Measurements from ENCODE around the gene MAB21L1.

Gene MAB21L1

GRCh38 chr13:35449821-35450220 lies 26.7 kb downstream of the MAB21L1 start:
- no peak overlapping the region for H3K4me3 ChIP-seq (ENCODE audit: low read depth, low read length)

GRCh38 chr13:35448465-35448864 lies 28.0 kb downstream of the MAB21L1 start:
- no peak overlapping the region for H3K4me3 ChIP-seq (ENCODE audit: low read depth, low read length)
